Activated T-cell treated with anti-CD3 and anti-CD28 coated beads, Interleukin-2, amount 50 U/mL, for 1 hour (primary cell): ENCODE data around the gene MAMDC2.

Source experiments
- DNase-seq: peaks from one replicate; pipeline ENCODE4 v3.0.0-alpha.2; 2020

Gene MAMDC2

DNA sequence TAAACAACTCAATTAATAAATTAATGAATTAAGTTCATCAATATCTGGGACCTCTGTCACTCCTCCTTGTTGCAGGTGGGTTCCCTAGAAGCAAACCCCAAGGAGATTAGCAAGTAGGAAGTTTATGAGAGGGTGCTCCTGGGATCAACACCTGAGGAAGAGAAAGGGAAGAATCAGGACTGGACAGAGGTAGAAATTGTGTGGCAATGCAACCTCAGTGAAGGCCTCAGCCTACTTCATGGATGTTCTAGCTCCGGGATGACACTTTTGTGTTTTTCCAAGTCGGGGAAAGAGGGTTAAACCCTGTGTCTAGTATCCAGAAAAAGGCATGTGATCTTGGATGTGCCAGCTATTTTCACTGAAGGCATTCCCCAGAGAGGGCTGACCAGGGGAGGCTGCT, 23.2 kb downstream of the MAMDC2 start:
- DNase-seq = no peak

GRCh38 chr9:70069704-70070103, 26.1 kb downstream of the MAMDC2 start:
- no peak for DNase-seq

GRCh38 chr9:70073193-70073592, 29.5 kb downstream of the MAMDC2 start:
- no peak for DNase-seq

- no peak for DNase-seq
Observed at GRCh38 chr9:70073756-70074155, 30.1 kb downstream of the MAMDC2 start.

- no peak for DNase-seq
Observed at GRCh38 chr9:70076678-70077077, 33.0 kb downstream of the MAMDC2 start.

DNA sequence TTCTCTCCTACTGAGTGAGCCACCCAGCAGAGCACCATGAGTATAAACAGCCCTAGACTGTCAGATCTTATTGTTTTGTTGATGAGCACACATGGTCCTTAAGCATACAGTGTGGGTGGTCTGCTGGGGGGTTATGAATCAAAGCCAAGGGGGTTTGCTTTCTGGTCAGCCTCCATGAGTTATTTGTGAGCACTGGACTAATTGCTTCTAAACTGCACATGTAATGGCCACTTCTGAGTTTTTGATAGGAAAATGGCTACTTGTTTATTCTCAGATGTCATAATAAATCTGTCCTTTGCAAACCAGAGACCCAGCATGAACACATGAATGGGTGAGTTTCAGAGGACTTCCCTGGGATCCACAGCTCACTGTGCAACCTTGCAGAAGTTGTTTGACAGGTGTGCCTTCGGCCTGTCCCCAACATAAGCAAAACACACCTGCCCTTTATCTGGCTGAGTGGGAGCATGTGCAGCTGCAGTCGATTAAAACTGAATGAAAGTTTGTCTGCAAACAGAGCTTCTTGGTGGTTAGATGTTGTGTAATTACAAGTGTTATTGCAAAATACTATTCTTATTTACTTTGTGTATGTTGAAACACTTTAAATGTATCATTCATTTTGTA, 35.9 kb downstream of the MAMDC2 start:
- DNase-seq = no peak

- no peak for DNase-seq
Observed at GRCh38 chr9:70080481-70081119, 37.0 kb downstream of the MAMDC2 start.

DNA sequence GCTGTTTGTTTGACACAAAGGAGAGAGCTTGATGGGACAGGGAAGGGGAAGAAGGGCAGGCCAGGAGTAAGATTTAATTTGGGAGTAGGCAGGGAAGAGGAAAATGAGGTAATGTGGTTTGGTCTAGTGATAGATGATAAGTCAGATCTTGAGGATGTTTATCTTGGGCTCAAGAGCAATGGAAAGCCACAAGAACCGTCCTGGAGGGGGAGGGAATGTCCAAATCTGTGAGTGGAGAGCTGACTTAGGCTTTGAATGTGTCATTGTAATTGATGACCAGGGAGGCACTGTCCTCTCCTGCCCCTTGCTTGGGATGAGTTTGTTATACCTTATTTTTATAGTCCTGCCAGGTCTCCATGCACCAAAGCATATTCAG, 37.5 kb downstream of the MAMDC2 start:
- DNase-seq = no peak

- DNase-seq = no peak
Observed at GRCh38 chr9:70083429-70083828, 39.8 kb downstream of the MAMDC2 start.

- no peak for DNase-seq
Observed at GRCh38 chr9:70085241-70085640, 41.6 kb downstream of the MAMDC2 start.

GRCh38 chr9:70091103-70091502, 47.5 kb downstream of the MAMDC2 start:
- no peak for DNase-seq

DNA sequence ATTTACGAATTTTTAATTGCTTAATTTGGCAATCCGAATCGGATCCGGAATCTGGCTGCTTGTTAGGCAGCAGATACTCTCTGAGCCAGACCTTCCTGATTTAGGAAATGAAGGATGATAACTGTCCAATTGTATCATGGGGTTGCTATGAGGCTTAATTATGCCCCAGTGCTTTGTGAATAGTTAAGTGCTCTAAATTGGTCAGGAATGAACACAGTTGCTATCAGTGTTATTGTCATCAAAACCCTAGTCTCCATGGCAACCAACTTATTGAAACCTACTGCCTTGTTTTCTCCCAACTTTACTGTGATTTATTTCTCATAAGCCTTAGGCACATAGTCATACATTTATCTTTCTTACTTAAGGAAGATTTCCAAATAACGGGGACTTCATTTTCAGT, 47.9 kb downstream of the MAMDC2 start:
- no peak for DNase-seq

- no peak for DNase-seq
Observed at GRCh38 chr9:70092190-70092589, 48.5 kb downstream of the MAMDC2 start.

GRCh38 chr9:70093095-70093494, 49.4 kb downstream of the MAMDC2 start:
- no peak for DNase-seq

DNA sequence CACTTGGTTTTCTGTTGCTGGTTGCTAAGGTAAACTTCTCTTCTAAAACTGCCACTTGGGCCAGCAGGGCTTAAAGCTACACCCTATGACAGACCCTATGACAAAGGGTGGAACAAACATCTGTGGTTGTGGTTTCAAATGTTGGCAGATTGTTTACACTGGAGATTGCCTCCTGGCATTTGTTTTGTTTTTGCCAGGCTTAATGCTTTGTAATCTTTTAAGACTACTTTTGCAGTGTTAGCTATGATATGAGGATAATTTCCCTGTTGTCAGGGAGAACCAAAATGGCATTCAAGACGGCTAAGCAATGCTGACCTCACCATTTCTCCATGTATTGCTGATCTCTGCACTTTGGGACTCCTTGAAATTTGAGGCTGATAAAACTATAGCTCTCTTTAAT, 50.3 kb downstream of the MAMDC2 start:
- no peak for DNase-seq

GRCh38 chr9:70094747-70095146, 51.1 kb downstream of the MAMDC2 start:
- no peak for DNase-seq

DNA sequence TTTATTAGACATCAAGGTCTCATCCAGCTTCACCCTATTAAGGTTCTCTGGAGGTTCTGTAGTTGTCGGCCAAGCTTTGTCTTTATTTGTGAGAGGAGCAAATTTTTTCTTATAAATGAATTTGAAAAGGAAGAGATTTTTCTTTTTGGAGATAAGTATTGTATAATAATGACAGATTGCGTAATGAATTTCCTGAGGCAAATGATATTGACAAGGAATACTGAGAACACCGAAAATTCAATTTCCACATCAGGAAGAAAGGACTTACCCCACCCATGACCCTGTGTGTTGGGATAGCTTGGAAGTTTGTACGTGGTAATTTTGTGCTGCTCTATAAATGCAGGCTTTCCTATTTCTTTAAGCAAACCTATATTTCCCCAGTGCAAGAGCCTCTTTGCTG, 53.5 kb downstream of the MAMDC2 start:
- no peak for DNase-seq

- no peak for DNase-seq
Observed at GRCh38 chr9:70100362-70100761, 56.7 kb downstream of the MAMDC2 start.

DNA sequence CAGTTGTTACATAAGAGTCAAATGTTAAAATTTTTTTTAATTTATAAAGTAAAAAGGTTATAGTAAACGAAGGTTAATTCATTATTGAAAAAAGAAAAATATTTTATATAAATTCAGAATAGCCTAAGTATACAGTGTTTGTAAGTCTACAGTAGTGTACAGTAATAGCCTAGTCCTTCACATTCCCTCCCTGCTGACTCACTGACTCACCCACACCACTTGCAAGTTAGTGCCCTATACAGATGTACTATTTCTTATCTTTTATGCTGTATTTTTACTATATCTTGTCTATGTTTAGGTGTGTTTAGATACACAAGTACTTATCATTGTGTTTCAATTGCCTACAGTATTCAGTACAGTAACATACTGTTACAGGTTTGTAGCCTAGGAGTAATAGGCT, 57.6 kb downstream of the MAMDC2 start:
- no peak for DNase-seq

- no peak for DNase-seq
Observed at GRCh38 chr9:70105147-70105546, 61.5 kb downstream of the MAMDC2 start.

- no peak for DNase-seq
Observed at GRCh38 chr9:70106571-70106970, 62.9 kb downstream of the MAMDC2 start.

DNA sequence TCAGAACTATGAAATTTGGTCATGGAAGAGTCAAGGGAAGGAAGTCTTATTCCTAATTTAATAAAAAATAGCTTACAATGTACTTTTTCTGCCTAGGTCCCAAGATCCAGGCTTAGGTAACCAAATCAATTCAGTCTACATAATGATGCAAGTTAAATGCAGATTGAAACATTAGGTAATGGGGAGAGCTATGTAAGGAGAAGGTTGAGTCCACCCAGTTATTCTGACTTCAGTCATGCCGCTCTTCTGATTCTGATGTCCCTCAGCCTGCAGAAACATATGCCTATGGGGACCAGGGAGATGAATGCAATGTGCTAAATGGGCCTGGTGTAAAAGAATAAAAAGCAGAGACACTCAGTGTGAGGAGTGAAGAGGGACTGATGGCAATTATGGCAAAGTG, 63.9 kb downstream of the MAMDC2 start:
- no peak for DNase-seq

- no peak for DNase-seq
Observed at GRCh38 chr9:70108181-70108580, 64.5 kb downstream of the MAMDC2 start.

- no peak for DNase-seq
Observed at GRCh38 chr9:70110194-70111041, 66.8 kb downstream of the MAMDC2 start.
